ENCODE measurements around the gene HOXD10.

HOXD10 gene

GRCh38 chr2:176082525-176082823 is 34.1 kb upstream of the HOXD10 start:
- in situ Hi-C loops (cut with MboI; ENCODE audit: low sequenced_read_pairs): no loop called here

GRCh38 chr2:176082824-176083751 is 33.5 kb upstream of the HOXD10 start:
- in situ Hi-C loops (cut with MboI; ENCODE audit: low sequenced_read_pairs): no loop called here

- in situ Hi-C loops (cut with MboI; ENCODE audit: low sequenced_read_pairs): no loop called here
Observed at GRCh38 chr2:176083796-176084261, 32.7 kb upstream of the HOXD10 start, which contains the start of gene EVX2. Gene EVX2 (minus strand): TSS chr2:176083962. CDS start chr2:176083776, 186 bp downstream.

GRCh38 chr2:176084611-176085119 is 31.9 kb upstream of the HOXD10 start:
- in situ Hi-C loops (cut with MboI; ENCODE audit: low sequenced_read_pairs): no loop called here

GRCh38 chr2:176085120-176085788 is 31.3 kb upstream of the HOXD10 start:
- in situ Hi-C loops (cut with MboI; ENCODE audit: low sequenced_read_pairs): no loop called here

GRCh38 chr2:176085861-176086771 is 30.5 kb upstream of the HOXD10 start:
- in situ Hi-C loops (cut with MboI; ENCODE audit: low sequenced_read_pairs): no loop called here

GRCh38 chr2:176087330-176088047 is 29.1 kb upstream of the HOXD10 start:
- in situ Hi-C loops (cut with MboI; ENCODE audit: low sequenced_read_pairs): no loop called here

GRCh38 chr2:176088048-176088936 is 28.3 kb upstream of the HOXD10 start:
- in situ Hi-C loops (cut with MboI; ENCODE audit: low sequenced_read_pairs): no loop called here

GRCh38 chr2:176088937-176089842 is 27.4 kb upstream of the HOXD10 start:
- in situ Hi-C loops (cut with MboI; ENCODE audit: low sequenced_read_pairs): no loop called here

GRCh38 chr2:176089843-176090395 is 26.7 kb upstream of the HOXD10 start:
- in situ Hi-C loops (cut with MboI; ENCODE audit: low sequenced_read_pairs): loop anchor here (10.0 kb wide), 2 partner anchors 395 to 725 kb away; no protein-coding TSS in a partner anchor

GRCh38 chr2:176090862-176091261 is 25.7 kb upstream of the HOXD10 start:
- in situ Hi-C loops (cut with MboI; ENCODE audit: low sequenced_read_pairs): loop anchor here (10.0 kb wide), 2 partner anchors 396 to 726 kb away; no protein-coding TSS in a partner anchor

GRCh38 chr2:176091329-176092258 is 25.0 kb upstream of the HOXD10 start:
- in situ Hi-C loops (cut with MboI; ENCODE audit: low sequenced_read_pairs): loop anchor here (10.0 kb wide), 2 partner anchors 397 to 727 kb away; no protein-coding TSS in a partner anchor

- in situ Hi-C loops (cut with MboI; ENCODE audit: low sequenced_read_pairs): loop anchor here (10.0 kb wide), 2 partner anchors 398 to 728 kb away; no protein-coding TSS in a partner anchor
Observed at GRCh38 chr2:176092270-176093144, 24.1 kb upstream of the HOXD10 start, which contains the start of gene HOXD13. Gene HOXD13 (plus strand): TSS chr2:176092721. CDS start chr2:176092891, 170 bp downstream.

GRCh38 chr2:176093145-176093897 is 23.3 kb upstream of the HOXD10 start:
- in situ Hi-C loops (cut with MboI; ENCODE audit: low sequenced_read_pairs): loop anchor here (10.0 kb wide), 2 partner anchors 399 to 729 kb away; no protein-coding TSS in a partner anchor

Measured in HL-60/S4 (cell line).